ENCODE measurements around the gene CIAO2B. TPM values are rescaled to one million over a fixed set of nuclear protein-coding genes. Genes with fewer than 3 reads are reported as not detected.

CIAO2B gene
- total and polyA plus RNA-seq, 2 experiments from 2014 or later, result 92.4 to 181 TPM

DNA sequence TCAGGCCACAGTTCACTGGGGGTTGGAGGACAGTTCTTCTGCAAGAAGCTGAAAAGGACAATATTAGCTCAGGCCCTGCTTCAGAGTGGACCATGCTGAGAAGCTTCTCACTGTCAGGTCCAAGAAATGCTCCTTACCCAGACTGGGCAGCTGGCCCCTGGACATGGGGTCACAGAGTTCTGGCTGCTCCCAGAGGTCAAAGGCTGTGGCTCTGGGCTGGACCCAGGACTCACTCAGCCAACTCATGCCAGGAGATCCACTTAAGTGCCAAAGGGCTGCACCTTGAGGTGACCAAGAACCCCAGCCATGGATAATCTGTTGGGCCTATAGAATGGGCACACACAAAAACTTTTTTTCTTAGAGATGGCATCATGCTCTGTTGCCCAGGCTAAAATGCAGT lies 5.2 kb upstream of the CIAO2B start:
- Histone ChIP-seq H3K79me2 (replicated peaks; ENCODE audit: insufficient read depth) (no peaks in the 10 kb centered on the region), H3K36me3 (ENCODE audit: insufficient read depth) (no peaks in the 10 kb centered on the region)
- no peaks in the 10 kb centered on the region for H3K9me3 Mint-ChIP-seq

More for the DNA sequence above, 5.2 kb upstream of the CIAO2B start:
- Mint-ChIP-seq H3K4me1 (peaks cover 4% of the 10 kb centered on the region; the same call in 1 of the 3 replicates), H3K27ac (no peak overlapping the region), H3K36me3 (ENCODE audit: low read depth) (peaks cover 19% of the 10 kb centered on the region), H3K27me3 (ENCODE audit: insufficient read depth, low read depth, poor library complexity) (peaks cover 22% of the 10 kb centered on the region), H3K4me3 (no peak overlapping the region)
- DNase-seq (ENCODE audit: low spot score), result no peak
- TF ChIP-seq, protein P1, sequence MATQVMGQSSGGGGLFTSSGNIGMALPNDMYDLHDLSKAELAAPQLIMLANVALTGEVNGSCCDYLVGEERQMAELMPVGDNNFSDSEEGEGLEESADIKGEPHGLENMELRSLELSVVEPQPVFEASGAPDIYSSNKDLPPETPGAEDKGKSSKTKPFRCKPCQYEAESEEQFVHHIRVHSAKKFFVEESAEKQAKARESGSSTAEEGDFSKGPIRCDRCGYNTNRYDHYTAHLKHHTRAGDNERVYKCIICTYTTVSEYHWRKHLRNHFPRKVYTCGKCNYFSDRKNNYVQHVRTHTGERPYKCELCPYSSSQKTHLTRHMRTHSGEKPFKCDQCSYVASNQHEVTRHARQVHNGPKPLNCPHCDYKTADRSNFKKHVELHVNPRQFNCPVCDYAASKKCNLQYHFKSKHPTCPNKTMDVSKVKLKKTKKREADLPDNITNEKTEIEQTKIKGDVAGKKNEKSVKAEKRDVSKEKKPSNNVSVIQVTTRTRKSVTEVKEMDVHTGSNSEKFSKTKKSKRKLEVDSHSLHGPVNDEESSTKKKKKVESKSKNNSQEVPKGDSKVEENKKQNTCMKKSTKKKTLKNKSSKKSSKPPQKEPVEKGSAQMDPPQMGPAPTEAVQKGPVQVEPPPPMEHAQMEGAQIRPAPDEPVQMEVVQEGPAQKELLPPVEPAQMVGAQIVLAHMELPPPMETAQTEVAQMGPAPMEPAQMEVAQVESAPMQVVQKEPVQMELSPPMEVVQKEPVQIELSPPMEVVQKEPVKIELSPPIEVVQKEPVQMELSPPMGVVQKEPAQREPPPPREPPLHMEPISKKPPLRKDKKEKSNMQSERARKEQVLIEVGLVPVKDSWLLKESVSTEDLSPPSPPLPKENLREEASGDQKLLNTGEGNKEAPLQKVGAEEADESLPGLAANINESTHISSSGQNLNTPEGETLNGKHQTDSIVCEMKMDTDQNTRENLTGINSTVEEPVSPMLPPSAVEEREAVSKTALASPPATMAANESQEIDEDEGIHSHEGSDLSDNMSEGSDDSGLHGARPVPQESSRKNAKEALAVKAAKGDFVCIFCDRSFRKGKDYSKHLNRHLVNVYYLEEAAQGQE (IDR thresholded peaks at IDR 0.05; ENCODE audit: unreplicated experiment), result no peak
- TF ChIP-seq, protein P2, sequence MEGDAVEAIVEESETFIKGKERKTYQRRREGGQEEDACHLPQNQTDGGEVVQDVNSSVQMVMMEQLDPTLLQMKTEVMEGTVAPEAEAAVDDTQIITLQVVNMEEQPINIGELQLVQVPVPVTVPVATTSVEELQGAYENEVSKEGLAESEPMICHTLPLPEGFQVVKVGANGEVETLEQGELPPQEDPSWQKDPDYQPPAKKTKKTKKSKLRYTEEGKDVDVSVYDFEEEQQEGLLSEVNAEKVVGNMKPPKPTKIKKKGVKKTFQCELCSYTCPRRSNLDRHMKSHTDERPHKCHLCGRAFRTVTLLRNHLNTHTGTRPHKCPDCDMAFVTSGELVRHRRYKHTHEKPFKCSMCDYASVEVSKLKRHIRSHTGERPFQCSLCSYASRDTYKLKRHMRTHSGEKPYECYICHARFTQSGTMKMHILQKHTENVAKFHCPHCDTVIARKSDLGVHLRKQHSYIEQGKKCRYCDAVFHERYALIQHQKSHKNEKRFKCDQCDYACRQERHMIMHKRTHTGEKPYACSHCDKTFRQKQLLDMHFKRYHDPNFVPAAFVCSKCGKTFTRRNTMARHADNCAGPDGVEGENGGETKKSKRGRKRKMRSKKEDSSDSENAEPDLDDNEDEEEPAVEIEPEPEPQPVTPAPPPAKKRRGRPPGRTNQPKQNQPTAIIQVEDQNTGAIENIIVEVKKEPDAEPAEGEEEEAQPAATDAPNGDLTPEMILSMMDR (conservative IDR thresholded peaks at IDR 0.05; ENCODE audit: low read depth in 2 of 2), result no peak
- TF ChIP-seq ZNF114 (CRISPR knock-in tag; IDR thresholded peaks at IDR 0.05) (no peak), STAT1 (IDR thresholded peaks at IDR 0.05; ENCODE audit: unreplicated experiment) (no peak), JUNB (IDR thresholded peaks at IDR 0.05; ENCODE audit: unreplicated experiment) (no peak), EZH2phosphoT487 (IDR thresholded peaks at IDR 0.05; ENCODE audit: unreplicated experiment) (no peak), ZNF331 (CRISPR knock-in tag; IDR thresholded peaks at IDR 0.05; ENCODE audit: low read depth) (no peak), NANOG (IDR thresholded peaks at IDR 0.05; ENCODE audit: borderline replicate concordance) (no peak), CREB1 (CRISPR knock-in tag; IDR thresholded peaks at IDR 0.05; ENCODE audit: low read depth) (no peak)
- TF ChIP-seq, protein P3, sequence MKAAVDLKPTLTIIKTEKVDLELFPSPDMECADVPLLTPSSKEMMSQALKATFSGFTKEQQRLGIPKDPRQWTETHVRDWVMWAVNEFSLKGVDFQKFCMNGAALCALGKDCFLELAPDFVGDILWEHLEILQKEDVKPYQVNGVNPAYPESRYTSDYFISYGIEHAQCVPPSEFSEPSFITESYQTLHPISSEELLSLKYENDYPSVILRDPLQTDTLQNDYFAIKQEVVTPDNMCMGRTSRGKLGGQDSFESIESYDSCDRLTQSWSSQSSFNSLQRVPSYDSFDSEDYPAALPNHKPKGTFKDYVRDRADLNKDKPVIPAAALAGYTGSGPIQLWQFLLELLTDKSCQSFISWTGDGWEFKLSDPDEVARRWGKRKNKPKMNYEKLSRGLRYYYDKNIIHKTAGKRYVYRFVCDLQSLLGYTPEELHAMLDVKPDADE (IDR thresholded peaks at IDR 0.05), result no peak
- TF ChIP-seq, protein P4, sequence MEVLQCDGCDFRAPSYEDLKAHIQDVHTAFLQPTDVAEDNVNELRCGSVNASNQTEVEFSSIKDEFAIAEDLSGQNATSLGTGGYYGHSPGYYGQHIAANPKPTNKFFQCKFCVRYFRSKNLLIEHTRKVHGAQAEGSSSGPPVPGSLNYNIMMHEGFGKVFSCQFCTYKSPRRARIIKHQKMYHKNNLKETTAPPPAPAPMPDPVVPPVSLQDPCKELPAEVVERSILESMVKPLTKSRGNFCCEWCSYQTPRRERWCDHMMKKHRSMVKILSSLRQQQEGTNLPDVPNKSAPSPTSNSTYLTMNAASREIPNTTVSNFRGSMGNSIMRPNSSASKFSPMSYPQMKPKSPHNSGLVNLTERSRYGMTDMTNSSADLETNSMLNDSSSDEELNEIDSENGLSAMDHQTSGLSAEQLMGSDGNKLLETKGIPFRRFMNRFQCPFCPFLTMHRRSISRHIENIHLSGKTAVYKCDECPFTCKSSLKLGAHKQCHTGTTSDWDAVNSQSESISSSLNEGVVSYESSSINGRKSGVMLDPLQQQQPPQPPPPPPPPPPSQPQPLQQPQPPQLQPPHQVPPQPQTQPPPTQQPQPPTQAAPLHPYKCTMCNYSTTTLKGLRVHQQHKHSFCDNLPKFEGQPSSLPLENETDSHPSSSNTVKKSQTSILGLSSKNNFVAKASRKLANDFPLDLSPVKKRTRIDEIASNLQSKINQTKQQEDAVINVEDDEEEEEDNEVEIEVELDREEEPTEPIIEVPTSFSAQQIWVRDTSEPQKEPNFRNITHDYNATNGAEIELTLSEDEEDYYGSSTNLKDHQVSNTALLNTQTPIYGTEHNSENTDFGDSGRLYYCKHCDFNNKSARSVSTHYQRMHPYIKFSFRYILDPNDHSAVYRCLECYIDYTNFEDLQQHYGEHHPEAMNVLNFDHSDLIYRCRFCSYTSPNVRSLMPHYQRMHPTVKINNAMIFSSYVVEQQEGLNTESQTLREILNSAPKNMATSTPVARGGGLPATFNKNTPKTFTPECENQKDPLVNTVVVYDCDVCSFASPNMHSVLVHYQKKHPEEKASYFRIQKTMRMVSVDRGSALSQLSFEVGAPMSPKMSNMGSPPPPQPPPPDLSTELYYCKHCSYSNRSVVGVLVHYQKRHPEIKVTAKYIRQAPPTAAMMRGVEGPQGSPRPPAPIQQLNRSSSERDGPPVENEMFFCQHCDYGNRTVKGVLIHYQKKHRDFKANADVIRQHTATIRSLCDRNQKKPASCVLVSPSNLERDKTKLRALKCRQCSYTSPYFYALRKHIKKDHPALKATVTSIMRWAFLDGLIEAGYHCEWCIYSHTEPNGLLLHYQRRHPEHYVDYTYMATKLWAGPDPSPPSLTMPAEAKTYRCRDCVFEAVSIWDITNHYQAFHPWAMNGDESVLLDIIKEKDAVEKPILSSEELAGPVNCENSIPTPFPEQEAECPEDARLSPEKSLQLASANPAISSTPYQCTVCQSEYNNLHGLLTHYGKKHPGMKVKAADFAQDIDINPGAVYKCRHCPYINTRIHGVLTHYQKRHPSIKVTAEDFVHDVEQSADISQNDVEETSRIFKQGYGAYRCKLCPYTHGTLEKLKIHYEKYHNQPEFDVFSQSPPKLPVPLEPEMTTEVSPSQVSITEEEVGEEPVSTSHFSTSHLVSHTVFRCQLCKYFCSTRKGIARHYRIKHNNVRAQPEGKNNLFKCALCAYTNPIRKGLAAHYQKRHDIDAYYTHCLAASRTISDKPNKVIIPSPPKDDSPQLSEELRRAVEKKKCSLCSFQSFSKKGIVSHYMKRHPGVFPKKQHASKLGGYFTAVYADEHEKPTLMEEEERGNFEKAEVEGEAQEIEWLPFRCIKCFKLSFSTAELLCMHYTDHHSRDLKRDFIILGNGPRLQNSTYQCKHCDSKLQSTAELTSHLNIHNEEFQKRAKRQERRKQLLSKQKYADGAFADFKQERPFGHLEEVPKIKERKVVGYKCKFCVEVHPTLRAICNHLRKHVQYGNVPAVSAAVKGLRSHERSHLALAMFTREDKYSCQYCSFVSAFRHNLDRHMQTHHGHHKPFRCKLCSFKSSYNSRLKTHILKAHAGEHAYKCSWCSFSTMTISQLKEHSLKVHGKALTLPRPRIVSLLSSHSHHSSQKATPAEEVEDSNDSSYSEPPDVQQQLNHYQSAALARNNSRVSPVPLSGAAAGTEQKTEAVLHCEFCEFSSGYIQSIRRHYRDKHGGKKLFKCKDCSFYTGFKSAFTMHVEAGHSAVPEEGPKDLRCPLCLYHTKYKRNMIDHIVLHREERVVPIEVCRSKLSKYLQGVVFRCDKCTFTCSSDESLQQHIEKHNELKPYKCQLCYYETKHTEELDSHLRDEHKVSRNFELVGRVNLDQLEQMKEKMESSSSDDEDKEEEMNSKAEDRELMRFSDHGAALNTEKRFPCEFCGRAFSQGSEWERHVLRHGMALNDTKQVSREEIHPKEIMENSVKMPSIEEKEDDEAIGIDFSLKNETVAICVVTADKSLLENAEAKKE (CRISPR knock-in tag; IDR thresholded peaks at IDR 0.05), result no peak
- Histone ChIP-seq H3K4me1 (ENCODE audit: insufficient read depth) (no peaks in the 10 kb centered on the region), H3K27me3 (ENCODE audit: insufficient read depth) (peaks cover 20% of the 10 kb centered on the region), H3F3A (replicated peaks; ENCODE audit: low read depth) (no peaks in the 10 kb centered on the region), H3K9me2 (ENCODE audit: insufficient read depth) (no peaks in the 10 kb centered on the region), H3K27ac (ENCODE audit: low read depth) (no peak overlapping the region), H3K4me2 (no peak overlapping the region), H2AFZ (no peak overlapping the region), H3K4me3 (no peak overlapping the region), H4K20me1 (replicated peaks; ENCODE audit: insufficient read depth) (peaks cover 10% of the 10 kb centered on the region)
- no peak for ATAC-seq

All from GM23338 (cell line).